GM21360 (cell line): ENCODE measurements around the gene NAA40.

Experiments
- ATAC-seq: cut with Tn5 transposase; IDR thresholded peaks from one replicate; pipeline ENCODE4 v1.9.1; 2021; ENCODE audit warnings: mild to moderate bottlenecking, moderate library complexity; ENCODE audit not compliant: unreplicated experiment

The NAA40 gene

DNA sequence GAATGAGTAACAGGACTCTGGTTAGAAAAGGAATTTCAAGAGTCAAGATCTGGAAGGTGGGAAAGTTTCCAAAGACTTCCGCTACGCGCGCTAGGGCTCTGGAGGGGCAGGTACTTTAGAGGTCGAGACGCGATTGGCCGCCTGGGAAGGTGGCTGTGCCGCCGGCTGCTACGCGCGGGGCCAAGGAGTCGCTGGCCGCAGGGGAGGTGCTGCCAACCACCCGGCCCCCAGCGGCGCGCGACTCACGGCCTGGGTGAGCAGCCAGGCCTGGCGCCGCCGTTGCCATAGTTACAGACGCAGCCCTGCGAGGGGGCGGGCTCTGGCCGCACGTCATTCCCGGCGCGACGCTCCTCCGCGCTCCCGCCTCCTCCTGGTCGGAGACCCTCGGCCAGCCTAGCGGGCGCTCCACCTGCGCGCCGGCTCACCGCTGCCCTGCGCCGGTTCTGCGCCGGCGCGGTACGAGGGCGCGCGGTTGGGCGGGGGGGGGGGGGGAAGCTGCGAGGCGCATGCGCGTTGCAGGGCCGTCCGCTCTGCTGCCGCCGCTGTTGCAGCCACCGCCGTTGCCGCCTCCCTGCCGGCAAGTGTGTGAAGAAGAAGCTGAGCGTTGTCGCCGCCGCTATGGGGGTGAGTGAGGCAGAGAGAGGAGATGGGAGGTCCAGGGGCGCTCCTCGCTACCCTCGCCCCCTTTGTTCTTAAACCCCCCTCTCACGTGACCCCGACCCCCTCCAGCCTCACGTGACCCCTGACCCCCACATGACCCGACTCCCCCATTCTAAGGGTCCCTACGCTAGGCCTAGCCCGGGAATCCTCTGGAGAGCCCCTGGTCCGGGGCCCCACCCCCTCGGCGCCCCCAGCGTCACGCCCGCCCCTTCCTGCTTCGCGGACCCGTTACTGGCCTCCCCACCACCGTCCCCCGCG, at the start of gene NAA40:
Gene NAA40 (plus strand): TSS at position 524 of the 918 bp plus-strand sequence. CDS start 95 bp downstream, at position 619.
- peak; percentile 93 for ATAC-seq

DNA sequence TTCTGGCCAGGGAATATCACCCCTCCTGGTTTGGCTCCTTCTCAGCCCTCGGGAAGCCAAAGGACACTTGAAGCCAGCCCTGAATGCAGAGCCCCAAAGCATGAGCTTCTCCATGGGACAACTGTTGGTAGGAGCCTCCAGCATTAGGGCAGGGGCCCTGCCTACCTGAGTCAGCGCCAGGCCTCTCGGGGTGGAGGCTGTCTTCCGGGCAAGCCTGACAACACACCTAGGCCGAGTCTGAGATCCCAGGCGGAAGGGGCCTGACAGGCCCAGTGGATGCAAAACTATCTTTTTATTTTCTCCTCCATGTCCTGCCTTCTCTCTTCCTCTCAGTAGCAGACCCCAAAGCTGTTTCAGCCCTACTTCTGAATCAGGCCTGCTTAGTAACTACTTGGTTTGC, 49.5 kb upstream of the NAA40 start:
- ATAC-seq, result no peak

DNA sequence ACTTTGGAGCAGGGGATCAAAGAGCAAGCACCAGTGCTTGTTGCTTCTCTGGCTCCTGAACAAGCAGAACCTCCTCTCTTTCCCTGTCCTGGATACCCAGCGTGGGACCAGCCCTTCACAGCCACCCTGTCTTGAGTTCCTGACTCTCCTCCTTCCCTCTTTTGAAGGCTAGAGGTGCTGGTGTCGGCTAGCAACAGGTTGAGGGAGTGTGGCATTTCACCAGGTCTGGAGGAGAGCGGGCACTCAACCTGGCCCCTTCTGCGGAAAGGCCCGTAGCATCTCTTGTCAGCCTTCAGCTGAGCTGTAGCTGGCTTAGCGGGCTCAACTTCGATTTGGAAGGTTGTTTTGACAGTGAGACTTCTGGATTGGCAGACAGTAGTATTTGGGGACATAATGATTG, 48.4 kb upstream of the NAA40 start:
- ATAC-seq, result no peak

DNA sequence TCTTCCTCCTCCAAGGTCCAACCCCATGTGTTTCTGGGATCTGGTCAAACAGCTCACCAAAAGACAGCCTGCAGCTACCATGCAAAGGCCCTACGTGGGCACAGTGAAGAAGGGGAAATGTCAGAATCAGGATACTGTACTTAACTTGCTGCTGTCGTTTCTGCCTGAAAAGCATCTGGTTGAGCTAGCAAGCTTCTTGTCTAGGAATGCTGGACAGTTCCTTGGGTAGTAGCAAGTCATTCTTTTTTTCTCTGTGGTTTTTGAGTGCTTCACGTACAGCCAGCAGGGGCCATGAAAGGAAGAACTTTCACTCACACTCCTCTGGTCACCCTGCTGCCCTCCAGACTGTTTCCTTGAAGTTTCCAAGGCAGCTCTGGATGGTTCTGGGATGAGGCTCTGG, 46.6 kb upstream of the NAA40 start:
- ATAC-seq, result no peak

DNA sequence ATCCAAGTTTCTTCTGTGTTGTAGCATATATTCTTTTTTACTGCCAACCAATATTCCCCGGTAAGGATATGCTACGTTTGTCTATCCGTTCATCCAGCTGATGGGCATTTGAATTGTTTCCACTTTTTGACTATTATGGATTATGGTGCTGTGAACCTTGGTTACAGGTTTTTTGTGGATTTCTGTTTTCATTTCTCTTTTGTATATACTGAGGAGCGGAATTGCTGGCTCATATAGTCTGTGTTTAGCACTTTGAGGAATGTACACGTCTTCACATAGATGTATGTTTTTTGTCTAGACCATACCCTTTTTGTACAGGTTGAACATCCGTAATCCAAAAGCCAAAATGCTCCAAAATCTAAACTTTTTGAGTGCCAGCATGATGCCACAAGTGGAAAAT, 45.4 kb upstream of the NAA40 start:
- ATAC-seq, result no peak

DNA sequence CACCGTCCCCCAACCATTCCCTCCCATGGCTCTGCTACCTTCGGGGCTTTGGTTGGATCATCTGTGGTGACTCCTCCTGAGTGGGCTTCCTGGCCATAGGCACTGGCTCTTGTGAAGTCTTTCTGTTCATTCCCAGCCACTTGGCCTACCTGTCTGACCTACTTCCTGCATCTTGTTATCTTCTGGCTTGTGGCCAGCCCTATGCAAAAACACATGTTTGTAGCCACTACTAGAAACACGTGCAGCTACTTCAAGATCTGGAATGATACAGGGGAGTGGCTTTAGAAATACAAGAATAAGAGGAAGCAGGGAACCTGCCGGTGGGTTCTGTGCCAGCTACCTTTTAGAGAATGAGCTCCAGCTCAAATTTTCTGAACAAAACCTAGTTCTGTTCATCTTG, 42.7 kb upstream of the NAA40 start:
- no peak for ATAC-seq

DNA sequence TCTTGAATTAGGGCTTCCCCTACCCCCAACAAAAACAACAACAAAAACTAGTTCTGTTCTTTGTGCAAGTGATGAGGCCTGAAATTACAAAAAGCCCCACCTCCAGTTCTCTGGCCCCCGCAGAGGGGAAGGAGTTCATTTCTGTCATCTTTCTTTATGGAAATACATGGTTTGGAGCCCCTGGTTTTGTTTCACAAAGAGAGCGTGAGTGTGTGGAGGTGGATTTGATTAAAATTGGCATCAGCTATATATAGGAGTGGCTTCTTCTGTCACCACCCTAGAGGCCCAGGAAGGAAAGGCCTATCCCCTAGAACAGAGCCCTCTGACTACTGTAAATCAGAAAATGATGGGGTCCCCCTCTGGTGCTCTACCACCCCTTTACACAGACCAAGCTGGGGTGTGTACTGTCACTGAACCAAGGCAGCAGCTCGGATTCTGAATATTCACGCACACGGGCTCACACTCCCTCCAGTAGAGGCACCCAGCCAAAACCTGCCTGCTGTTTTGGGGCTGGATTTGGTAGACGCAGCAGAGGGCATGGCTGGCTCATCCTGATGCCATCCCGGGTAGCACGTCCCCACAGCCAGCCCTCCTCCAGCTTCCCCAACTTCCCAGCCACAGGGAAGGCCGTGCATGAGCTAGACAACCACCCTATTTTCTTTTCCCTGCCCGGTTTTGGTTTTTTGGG, 41.2 kb upstream of the NAA40 start:
- ATAC-seq, result no peak

DNA sequence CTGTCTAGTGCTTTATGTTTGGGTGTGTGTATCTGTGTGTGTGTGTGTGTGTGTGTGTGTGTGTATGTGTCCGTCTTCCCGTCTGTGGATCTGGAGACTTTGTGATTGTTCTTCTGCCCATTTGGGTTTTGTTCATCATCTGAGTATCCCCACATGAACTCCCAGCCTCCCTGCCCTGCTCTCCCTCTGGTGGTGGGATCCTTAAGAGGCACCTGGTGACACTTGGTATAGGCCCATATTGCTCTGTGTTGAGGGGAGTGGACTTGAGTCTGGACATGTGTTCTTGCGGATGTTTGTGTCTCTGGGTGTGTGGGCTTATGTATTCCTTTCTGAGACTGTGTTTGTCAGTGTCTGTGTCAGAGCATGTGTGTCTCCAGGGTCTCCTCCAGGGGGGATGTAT, 37.1 kb upstream of the NAA40 start:
- no peak for ATAC-seq

DNA sequence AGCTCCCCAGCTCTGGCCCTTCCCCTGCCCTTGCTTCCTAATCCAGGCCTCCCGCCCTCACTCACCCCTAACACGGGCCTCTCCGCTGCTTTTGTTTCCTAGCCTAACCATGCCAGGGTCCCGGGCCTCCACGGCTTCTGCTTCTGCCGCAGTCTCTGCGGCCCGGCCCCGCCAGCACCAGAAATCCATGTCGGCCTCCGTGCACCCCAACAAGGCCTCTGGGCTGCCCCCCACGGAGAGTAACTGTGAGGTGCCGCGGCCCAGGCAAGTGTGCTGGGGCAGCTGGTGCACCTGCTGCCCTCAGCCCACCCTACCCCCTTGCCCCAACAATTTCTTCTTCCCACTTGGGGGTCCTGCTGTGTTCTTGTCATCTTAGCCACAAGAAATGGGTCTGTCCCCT, 34.9 kb upstream of the NAA40 start:
- no peak for ATAC-seq

DNA sequence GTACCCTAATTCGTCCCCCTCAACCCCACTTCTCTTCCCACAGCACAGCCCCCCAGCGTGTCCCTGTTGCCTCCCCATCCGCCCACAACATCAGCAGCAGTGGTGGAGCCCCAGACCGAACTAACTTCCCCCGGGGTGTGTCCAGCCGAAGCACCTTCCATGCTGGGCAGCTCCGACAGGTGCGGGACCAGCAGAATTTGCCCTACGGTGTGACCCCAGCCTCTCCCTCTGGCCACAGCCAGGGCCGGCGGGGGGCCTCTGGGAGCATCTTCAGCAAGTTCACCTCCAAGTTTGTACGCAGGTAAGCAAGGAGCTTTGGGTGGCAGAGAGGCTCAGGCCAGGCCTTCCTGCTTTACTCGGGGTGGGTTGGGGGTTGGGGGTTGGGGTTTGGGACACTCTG, 34.1 kb upstream of the NAA40 start:
- no peak for ATAC-seq

DNA sequence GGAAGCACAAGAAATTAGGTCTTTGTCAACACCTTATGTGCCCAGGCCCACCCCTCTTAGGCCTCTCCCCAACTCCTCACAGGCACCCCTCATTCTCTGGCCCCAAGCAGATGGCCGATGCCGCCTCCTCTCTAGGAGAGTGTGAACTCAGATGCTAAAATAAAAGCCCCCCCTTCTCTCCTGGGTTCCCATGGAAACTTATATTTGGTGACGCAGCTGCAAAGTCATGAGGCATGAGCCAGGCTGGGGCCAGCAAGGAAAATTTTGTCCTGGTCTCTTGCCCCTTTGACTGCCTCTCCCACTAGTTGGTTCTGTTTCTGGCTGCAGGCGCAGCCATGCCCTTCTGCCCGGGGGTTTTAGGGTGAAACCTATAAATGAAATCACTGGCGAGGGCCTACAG, 33.6 kb upstream of the NAA40 start:
- ATAC-seq, result no peak

DNA sequence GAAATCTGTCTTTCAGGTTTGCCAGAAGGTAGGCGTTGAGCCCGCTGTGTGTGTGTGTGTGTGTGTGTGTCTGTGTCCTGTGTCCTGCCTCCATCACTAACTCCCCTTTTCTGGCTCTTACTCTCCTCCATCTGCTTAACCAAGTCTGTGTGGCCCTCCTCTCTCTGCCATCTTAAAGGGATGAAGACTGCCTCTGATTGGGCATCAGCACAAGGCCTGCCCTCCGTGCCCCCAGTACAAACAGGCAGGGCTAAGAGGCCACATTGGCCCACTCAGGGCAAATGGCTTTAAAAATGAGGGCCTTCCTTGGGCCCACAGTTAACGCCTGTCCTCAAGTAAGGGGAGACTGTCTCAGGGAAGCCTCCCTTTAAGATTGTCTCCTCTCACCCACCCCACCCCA, 32.7 kb upstream of the NAA40 start:
- ATAC-seq, result no peak

DNA sequence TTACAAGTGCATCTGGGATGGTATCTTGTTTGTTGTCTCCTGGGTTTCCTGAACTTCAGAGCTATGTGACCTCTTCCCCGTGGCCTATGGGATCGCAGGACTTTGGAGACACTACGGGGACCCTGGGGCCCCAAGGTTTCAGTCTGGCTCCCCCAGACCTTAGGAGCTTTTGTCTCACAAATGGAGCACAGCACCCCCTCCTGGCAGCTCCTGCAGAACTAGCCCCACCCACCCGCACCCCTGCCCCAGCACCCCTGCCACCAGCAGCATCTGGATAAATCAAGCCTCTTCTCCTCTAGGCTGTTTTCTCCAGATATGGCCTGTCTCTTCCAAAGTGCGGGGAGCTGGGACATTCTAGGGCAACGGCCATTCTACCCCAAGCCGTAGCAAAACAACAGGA, 32.2 kb upstream of the NAA40 start:
- no peak for ATAC-seq

DNA sequence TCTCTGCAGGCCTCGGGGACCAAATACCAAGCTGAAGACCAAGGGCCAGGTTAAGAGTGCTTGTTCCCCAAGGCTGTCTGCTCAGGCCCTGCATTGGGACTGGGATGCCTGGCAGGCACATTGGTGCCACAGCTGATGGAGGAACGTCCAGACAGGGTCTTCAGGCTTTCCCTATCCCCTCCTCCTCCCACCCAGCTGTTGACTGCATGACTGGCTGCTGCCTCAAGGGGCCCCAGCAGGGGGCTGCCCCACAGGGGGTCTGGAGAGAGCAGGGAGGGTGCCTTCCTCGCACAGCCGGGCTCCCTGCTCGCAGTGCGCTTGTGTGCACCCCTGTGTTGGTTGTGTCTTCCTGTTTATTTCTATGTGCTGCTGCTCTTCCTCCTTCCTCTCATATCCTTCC, 31.7 kb upstream of the NAA40 start:
- ATAC-seq, result no peak

DNA sequence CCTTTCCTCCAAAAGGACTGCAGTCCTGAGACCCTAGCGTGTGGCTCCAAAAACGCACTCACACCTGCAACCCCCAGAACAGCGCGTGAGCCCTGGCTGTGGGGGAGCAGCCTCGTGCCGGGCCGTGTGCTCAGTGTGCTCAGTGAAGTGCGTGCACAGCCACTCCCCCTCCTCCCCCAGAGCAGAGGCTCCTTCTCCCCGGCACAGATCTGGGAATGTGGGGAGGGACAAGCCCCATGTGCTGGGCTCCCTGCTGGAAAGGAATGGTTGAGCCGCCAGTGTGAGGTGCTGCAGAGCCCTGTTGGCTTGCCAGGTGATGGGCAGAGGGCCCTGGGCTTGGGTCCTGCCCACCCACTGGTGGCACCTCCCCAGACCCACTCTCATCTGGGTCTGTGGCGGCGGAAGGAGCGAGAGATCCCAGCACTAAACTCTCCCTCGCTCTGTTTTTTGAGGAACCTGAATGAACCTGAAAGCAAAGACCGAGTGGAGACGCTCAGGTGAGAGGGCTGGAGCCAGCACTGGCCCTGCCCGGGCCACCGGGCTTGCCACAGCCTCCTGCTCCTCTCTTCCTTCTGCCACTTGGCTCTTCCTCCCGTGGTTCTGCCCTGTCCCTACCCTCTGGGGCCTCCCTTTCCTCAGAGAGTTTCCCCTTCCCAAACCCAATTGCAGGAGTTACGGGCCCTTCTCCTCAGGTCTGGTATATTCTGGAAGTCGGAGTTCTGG, 30.8 kb upstream of the NAA40 start:
- no peak for ATAC-seq

DNA sequence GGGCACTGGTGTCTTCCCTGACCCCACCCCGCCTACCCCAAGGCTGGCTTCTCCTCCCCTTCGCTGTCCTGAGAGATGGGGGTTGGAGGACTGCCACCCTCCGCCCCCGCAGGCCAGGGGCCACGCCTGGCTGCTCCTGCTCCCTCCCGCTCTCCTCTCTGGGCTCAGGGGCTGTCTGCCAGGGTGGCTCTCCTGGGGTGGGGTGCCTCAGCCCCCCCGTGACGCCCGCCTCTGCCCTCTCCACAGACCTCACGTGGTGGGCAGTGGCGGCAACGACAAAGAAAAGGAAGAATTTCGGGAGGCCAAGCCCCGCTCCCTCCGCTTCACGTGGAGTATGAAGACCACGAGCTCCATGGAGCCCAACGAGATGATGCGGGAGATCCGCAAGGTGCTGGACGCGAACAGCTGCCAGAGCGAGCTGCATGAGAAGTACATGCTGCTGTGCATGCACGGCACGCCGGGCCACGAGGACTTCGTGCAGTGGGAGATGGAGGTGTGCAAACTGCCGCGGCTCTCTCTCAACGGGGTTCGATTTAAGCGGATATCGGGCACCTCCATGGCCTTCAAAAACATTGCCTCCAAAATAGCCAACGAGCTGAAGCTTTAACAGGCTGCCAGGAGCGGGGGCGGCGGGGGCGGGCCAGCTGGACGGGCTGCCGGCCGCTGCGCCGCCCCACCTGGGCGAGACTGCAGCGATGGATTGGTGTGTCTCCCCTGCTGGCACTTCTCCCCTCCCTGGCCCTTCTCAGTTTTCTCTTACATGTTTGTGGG, 30.0 kb upstream of the NAA40 start:
- no peak for ATAC-seq

DNA sequence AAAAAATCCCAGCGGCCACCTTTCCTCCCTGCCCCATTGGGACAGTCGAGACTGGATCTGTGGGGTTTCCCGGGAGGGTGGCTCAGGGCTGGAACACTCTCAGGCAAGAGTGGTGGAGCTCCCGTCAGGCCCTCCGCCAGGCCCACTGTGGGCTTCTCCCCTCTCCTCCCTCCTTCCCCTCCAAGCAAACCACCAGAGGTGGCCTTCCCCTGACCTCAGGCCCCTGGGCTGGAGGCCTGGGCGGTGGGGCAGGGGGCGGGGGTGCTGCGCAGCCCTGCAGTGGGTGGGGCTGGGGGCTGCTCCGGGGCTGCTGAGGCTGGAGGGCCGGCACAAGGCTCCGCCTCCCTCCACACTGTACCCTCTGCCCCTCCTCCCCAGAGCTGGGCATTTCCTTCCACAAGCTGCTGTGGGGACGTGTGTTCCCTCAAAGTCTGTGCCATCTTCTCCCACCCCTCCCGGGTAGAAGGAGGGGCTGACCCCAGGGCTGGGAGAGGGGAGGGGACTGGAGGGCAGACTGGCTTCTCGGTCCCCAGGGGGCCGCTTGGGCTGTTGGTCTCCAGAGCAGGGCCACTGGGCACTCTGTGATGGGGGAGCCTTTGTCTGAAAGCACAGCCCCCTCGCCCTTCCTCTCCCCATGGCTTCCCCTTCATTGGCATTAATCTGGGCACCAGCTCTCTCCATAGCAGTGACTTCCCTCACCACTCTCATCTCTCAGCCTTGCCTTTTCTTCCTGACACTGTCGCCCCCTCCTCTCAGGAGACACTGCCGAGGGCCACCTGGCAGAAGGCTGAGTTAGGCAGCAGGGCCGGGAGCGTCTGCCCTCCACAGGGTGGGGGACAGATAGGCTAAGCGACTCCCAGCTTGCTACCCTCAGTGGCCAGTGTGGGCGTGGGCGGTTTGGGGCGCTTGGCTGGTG, 29.0 kb upstream of the NAA40 start:
- no peak for ATAC-seq

DNA sequence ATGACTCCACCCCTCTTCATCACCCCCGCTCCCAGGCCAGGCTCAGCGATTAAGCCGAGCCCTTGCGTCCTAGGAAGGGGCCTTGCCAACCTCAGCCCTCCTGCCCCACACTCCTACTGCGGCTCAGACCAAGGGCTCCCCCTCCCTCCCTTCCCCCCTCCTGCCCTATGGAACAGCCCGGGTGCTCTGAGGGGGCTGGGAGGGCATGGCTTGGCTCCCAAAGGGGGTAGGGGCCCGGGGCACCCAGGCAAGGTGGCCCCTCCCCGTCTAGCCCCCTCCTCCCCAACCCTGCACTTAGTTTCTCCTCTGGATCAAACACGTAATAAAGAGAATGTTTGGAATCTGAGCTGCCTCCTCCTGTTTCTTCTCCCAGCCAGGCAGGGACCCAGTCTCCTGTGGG, 28.1 kb upstream of the NAA40 start:
- ATAC-seq, result no peak

DNA sequence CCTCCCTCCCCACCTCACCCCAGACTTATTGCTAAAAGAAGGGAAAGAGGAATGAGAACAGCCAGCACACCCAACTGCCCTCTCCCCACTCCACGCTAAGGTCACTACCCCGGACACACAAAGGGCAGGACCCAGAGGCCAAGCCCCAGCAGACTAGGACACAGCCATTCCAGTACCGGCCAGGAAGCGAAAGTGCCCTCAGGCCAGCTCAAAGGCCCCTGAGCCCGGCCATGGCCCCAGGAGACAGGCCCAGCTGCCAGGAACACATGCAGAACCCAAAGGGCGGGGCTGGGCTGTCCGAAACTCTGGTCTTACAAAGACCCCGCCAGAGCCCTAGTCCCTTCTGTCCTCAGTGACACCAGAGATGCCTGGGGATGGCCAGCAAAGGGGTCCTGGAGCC, 27.4 kb upstream of the NAA40 start:
- ATAC-seq, result no peak

DNA sequence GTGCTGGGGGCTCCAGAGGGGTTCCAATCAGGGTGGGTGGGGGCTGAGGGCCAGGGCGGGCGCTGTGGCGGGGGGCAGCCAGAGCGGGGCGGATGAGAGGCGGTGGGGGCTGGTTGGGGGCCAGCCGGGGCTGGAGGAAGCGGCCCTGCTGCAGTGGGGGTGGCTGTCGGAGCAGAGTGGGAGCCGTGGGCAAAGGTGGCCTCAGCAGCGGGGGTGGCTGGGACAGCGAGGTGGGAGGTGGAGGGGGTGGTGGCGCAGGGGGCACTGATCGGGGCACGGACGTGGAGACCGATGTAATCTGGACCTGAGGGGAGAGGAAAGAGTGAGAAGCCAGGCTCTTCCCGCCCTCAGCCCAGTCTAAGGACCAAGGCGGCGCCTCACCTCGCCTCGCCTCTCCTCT, 26.9 kb upstream of the NAA40 start:
- no peak for ATAC-seq
